AG04449 (cell line): ENCODE data around the gene OR2T2.
"Not testable (repeated sequence)": the region's sequence is repeated elsewhere in the genome, so short reads cannot be mapped to it uniquely, and the experiment has no call there.

Experiments used
- CTCF ChIA-PET: fragments of 350-600 bp; formaldehyde crosslinking; extraction: SDS; loops from one replicate; lab custom pipeline; 2021; ENCODE audit warnings: antibody characterized with exemption; lab: Yijun Ruan, JAX
- POLR2A ChIA-PET: fragments of 400-600, 350-600 bp; formaldehyde crosslinking; extraction: SDS; loops from one replicate; lab custom pipeline; 2020; ENCODE audit warnings: antibody characterized with exemption, inconsistent platforms; lab: Yijun Ruan, JAX
- DNase-seq: peaks from one replicate; pipeline ENCODE4 v3.0.0-alpha.2; 2010; ENCODE audit warnings: low read depth, low spot score
- H3K4me3 ChIP-seq: 2 replicates; pipeline ENCODE4 v1.5.1; 2011; ENCODE audit warnings: low read depth, mild to moderate bottlenecking, control low read depth, low read length
- CTCF ChIP-seq: IDR thresholded peaks from one replicate; pipeline ENCODE4 v1.5.1; 2011; ENCODE audit warnings: mild to moderate bottlenecking, moderate library complexity, low read length, control low read depth, inconsistent platforms; ENCODE audit not compliant: insufficient read depth; ENCODE audit errors: missing control alignments

OR2T2 gene

GRCh38 chr1:248450466-248451145 is 5.2 kb downstream of the OR2T2 start:
- DNase-seq, H3K4me3 ChIP-seq, POLR2A ChIA-PET, CTCF ChIA-PET: not testable (repeated sequence)

DNA sequence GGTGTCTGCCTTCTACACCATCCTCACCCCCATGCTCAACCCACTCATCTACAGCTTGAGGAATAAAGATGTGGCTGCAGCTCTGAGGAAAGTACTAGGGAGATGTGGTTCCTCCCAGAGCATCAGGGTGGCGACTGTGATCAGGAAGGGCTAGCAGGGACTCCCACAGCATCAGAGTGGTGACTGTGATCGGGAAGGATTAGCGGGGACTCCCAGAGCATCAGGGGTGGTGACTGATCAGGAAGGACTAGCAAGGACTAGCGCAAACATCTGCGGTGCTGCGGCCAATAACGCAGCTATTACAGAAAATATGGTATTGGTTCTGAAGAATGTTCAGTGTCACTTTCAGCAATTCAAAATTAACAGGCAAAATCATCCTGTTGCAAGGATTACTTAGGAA is 8.2 kb downstream of the OR2T2 start:
- POLR2A ChIA-PET, CTCF ChIA-PET, H3K4me3 ChIP-seq, DNase-seq: not testable (repeated sequence)

DNA sequence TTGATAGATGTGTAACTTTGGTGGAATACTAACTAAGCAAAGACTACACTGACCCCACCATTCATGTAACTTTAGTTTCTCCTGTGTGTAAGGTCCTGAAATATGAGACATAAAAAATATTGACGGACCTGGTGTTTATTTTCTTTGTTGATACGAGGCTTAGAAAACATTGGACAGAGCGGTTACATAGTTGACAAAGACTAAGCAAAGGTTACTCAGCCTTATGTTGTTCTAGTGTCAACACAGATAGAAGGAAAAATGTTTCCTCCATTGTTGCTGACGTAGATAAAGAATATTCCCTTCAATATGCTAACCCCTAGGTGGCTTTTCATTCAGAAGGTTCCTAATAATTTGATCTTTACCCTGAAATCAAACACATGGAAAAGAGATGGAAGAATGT is 9.6 kb downstream of the OR2T2 start:
- CTCF ChIA-PET, H3K4me3 ChIP-seq, POLR2A ChIA-PET, DNase-seq: not testable (repeated sequence)

GRCh38 chr1:248456635-248457034 is 11.2 kb downstream of the OR2T2 start:
- CTCF ChIA-PET, H3K4me3 ChIP-seq, DNase-seq, POLR2A ChIA-PET: not testable (repeated sequence)

- POLR2A ChIA-PET, CTCF ChIA-PET, H3K4me3 ChIP-seq, DNase-seq: not testable (repeated sequence)
Measured at GRCh38 chr1:248459117-248459516, 13.7 kb downstream of the OR2T2 start.

GRCh38 chr1:248471154-248471553 is 25.7 kb downstream of the OR2T2 start:
- no peak for DNase-seq
- POLR2A ChIA-PET = no interaction called here
- CTCF ChIA-PET = no interaction called here
- H3K4me3 ChIP-seq = no peak overlapping the region
- TF ChIP-seq CTCF = no peak

DNA sequence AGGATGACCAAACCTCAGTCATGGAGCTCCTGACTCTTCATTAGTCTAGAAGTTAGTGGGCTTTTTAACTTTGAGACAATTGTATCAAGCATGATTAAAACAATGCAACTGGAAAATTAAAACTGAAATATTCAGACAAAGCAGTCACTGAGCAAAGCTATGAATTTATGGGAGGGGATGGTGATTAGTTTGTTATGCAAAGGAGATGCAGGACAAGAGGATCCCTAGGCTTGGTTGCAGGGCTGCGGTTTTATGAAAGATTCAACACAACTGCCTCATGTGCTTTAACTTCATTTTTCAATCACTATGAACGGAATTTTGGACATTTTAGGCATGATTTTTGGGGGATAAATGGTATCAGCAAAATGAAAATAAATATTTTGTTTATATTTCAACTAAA is 26.7 kb downstream of the OR2T2 start:
- H3K4me3 ChIP-seq, POLR2A ChIA-PET, CTCF ChIA-PET, DNase-seq: not testable (repeated sequence)

GRCh38 chr1:248473051-248473450 is 27.6 kb downstream of the OR2T2 start, which contains the start of gene OR2T3:
Gene OR2T3, plus strand, starts transcription at chr1:248473351. Its CDS starts 0 bp downstream, at chr1:248473351.
- DNase-seq, POLR2A ChIA-PET, CTCF ChIA-PET, H3K4me3 ChIP-seq: not testable (repeated sequence)

DNA sequence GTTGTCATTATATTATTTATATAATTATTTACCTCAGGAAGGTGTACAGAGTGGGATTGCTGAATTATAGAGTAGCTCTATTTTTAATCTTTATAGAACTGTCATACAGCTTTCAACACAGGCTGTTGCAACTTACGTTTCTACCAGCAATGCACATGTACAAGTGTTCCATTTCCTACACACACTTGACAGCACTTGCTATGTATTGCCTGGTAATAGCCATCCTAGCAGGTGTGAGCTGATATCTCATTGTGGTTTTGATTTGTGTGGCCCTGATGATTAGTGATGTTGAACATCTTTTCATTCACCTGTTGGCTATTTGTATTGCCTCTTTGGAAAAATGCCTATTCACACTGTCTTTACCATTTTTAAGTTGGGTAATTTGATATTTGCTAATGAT is 30.2 kb downstream of the OR2T2 start:
- POLR2A ChIA-PET, H3K4me3 ChIP-seq, CTCF ChIA-PET, DNase-seq: not testable (repeated sequence)

DNA sequence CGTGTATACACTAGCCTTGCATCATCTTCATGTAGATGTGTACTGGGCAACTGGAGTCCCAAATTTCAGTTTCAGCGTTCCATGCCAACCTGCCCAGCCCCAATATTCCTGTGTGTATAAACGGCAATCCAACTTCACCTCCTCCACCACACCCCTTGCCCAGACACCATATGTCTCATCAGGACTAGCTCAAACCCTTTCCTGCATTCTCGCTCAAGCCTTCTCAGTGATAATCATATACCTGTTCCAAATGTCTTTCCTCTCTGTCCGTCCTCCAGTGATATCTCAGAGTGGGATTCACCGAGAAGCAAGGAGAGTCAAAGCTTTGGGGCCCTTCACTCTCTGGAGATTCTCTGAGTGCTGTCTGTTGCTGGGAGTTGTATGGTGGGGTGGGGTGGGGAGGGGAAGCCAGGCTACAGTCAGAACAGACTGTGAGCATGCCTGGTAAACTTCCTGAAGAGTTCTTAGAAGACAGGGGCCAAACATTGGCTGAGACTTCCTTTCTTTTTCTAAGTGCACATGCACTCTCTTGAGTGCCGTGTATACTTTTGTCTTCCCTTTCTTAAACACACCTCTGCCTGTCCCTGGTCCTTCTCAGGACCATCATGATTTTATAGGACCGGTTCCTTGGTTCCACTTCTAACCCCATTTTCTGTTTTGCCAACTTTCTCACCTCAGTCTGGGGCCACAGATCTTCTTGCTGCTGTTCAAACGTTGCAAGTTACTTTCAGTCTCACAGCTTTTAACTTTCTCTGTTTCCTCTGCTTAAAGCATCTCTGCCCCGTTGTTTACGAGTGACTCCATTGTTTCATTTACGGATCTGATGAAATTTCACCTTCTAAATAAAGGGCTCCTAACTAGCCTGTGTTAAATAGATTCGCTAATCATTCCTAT is 36.5 kb downstream of the OR2T2 start:
- DNase-seq, POLR2A ChIA-PET: not testable (repeated sequence)

DNA sequence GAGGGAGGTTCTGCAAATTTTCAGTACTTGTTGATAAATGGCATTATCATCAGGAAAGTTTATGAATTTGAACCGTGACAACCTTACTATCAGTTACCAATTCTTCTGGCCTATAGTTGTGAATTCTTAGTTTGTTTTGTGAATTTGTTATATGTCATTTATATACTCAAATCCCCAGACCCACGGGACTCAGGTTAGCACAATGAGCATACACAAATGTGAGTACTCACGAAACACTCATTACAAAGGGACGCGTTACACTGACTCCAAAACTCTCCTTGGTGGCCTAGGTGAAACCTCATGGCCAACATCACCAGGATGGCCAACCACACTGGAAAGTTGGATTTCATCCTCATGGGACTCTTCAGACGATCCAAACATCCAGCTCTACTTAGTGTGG is 42.9 kb downstream of the OR2T2 start, which contains the start of gene OR2T5:
TSS of gene OR2T5 (plus strand) at position 301 of the 400 bp plus-strand sequence. CDS start at position 301, 0 bp downstream.
- H3K4me3 ChIP-seq, CTCF ChIA-PET, DNase-seq, POLR2A ChIA-PET: not testable (repeated sequence)

More for the DNA sequence above, 36.5 kb downstream of the OR2T2 start:
- CTCF ChIA-PET, H3K4me3 ChIP-seq: not testable (repeated sequence)

DNA sequence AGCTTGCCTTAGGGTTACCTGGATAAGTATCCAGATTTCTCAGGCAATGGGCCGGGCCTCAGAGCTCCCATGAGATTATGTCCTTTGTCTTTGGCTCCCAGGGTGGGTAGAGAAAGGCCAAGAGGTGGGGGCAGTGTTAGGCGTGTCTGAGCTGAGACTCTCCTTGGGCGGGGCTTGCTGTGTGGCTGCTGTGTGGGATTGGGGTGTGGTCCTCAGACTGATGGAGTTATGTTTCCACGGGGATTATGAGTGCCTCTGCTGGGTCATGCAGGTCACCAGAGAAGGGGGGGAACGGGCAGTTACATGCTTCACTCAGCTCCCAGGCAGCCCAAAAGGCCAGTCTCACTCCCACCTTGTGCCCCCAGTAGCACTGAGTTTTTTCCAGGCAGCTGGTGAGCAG is 51.2 kb downstream of the OR2T2 start:
- CTCF ChIA-PET, H3K4me3 ChIP-seq, POLR2A ChIA-PET, DNase-seq: not testable (repeated sequence)

- H3K4me3 ChIP-seq, CTCF ChIA-PET, DNase-seq, POLR2A ChIA-PET: not testable (repeated sequence)
Measured at GRCh38 chr1:248500305-248501035, 55.0 kb downstream of the OR2T2 start.
